ENCODE results near the gene TBC1D22A.

The TBC1D22A gene

DNA sequence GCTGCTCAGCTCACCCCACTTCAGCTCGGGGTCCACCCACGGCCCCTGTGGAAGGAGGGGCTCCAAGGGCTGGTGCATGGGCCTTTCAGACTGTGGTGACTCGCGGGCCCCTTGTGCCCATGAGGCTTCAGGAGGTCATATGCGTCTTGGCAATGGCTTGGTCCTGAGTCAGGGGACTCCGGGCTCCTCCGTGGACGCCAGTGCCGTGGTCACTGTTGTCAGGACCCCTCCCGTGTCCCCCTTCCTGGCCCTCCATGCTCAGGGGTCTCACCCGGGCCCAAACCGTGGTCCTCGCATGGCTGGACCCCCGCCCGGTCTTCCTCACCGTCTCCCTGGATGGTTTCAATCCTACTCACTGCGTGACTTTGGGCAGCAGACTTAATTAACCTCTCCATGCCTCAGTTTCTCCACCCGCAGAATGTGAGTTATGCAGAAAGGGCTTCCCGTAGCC lies 436.4 kb downstream of the TBC1D22A start:
- Histone ChIP-seq H3K27ac (ENCODE audit: low read depth, low read length) (no peak overlapping the region), H3K27me3 (ENCODE audit: control insufficient read depth in 1 of 2, insufficient read depth in 2 of 2, low read length in 2 of 2) (no peaks in the 10 kb centered on the region), H3K9ac (ENCODE audit: low read depth in 1 of 2, low read length in 2 of 2) (no peak overlapping the region), H3K9me3 (ENCODE audit: control insufficient read depth in 1 of 2, low read length in 2 of 2) (no peaks in the 10 kb centered on the region), H3K4me1 (ENCODE audit: control insufficient read depth in 1 of 2, insufficient read depth in 2 of 2, low read length in 2 of 2) (peaks cover 0 to 9% of the 10 kb centered on the region in 2 donors), H3K36me3 (ENCODE audit: control insufficient read depth in 1 of 2, insufficient read depth in 2 of 2, low read length in 2 of 2) (no peaks in the 10 kb centered on the region), H3K4me3 (ENCODE audit: low read depth in 1 of 2, low read length in 2 of 2) (no peak overlapping the region)

DNA sequence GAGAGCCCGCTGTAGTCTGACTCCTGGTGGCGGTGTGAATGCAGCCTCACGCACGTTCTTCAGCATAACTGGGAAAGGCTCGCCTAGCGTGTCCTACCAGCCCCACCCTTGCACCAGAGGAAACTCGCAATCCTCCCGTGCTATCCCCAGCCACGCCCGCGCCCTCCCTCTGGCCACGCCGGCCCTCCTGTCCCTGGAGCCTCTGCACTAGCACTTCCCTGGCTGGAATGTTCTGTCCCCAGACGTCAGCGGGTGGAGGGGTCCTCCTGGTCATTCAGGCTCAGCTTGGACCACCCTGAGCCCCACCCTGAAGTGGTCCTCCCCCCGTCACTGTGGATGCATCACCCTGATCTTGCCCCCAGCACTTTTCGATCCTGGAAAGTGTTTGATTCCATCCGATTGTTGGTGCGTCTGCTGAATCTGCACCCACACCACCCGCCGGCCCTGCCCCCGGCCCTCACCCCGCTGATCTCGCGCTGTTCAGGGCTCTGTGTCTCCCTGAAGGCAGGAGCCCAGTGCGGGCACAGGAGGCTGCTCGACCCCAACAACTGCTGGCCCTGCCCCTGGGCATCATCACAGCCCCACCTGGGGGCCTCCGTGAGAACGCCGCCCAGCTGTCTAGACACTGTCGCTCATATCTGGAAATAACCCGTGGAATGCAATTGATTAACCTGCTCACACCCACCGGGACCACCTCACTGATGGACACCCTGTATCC lies 437.0 kb downstream of the TBC1D22A start:
- Histone ChIP-seq H3K27me3 (ENCODE audit: control insufficient read depth in 1 of 2, insufficient read depth in 2 of 2, low read length in 2 of 2) (no peaks in the 10 kb centered on the region), H3K9ac (ENCODE audit: low read depth in 1 of 2, low read length in 2 of 2) (no peak overlapping the region), H3K27ac (ENCODE audit: low read depth, low read length) (no peak overlapping the region), H3K9me3 (ENCODE audit: control insufficient read depth in 1 of 2, low read length in 2 of 2) (no peaks in the 10 kb centered on the region), H3K4me3 (ENCODE audit: low read depth in 1 of 2, low read length in 2 of 2) (no peak overlapping the region), H3K36me3 (ENCODE audit: control insufficient read depth in 1 of 2, insufficient read depth in 2 of 2, low read length in 2 of 2) (no peaks in the 10 kb centered on the region), H3K4me1 (ENCODE audit: control insufficient read depth in 1 of 2, insufficient read depth in 2 of 2, low read length in 2 of 2) (peaks cover 0 to 7% of the 10 kb centered on the region in 2 donors)

- Histone ChIP-seq H3K9me3 (ENCODE audit: control insufficient read depth in 1 of 2, low read length in 2 of 2) (no peaks in the 10 kb centered on the region), H3K9ac (ENCODE audit: low read depth in 1 of 2, low read length in 2 of 2) (no peak overlapping the region), H3K4me1 (ENCODE audit: control insufficient read depth in 1 of 2, insufficient read depth in 2 of 2, low read length in 2 of 2) (peaks cover 0 to 7% of the 10 kb centered on the region in 2 donors), H3K4me3 (ENCODE audit: low read depth in 1 of 2, low read length in 2 of 2) (no peak overlapping the region), H3K36me3 (ENCODE audit: control insufficient read depth in 1 of 2, insufficient read depth in 2 of 2, low read length in 2 of 2) (no peaks in the 10 kb centered on the region), H3K27me3 (ENCODE audit: control insufficient read depth in 1 of 2, insufficient read depth in 2 of 2, low read length in 2 of 2) (no peaks in the 10 kb centered on the region), H3K27ac (ENCODE audit: low read depth, low read length) (no peak overlapping the region)
Measured at GRCh38 chr22:47199979-47200272, 437.5 kb downstream of the TBC1D22A start.

DNA sequence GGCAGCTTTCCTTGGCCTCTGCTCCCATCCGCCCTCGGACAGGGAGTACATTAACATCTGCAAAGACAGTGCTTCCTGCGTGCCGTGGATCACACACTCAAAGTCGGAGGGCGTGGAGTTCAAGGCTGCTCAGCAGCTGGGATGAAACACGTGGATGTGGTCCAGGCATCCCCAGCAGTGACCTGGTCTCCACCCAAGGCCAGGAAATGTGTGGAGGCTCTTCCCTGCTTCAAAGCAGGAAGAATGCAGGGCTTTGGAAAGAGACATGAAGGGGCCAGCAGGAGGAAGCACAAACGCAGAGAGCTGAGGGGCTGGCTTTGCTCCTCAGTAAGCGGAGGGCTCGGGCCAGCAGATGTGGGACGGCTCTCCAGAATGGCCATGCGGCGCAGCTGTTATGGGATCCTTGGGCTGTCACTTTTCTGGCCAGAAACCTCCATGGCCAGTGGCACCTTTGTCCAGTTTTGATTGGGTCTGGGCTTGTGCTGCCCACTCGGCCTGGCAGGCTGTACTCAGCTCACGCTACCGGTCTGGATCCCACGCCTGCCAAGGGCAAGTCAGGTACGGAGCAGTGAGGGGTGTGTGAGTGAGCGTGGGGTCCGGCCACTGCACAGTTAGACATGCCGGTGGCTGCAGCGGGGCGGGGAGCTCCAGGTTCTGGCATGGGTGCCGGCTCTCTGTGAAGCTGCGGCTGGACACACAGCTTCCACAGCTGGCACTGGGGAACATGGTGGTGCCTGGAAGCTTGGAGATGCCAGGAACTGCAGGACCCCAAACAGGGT lies 438.0 kb downstream of the TBC1D22A start:
- Histone ChIP-seq H3K4me3 (ENCODE audit: low read depth in 1 of 2, low read length in 2 of 2) (no peak overlapping the region), H3K9me3 (ENCODE audit: control insufficient read depth in 1 of 2, low read length in 2 of 2) (no peaks in the 10 kb centered on the region), H3K4me1 (ENCODE audit: control insufficient read depth in 1 of 2, insufficient read depth in 2 of 2, low read length in 2 of 2) (peaks cover 0 to 7% of the 10 kb centered on the region in 2 donors), H3K9ac (ENCODE audit: low read depth in 1 of 2, low read length in 2 of 2) (no peak overlapping the region), H3K36me3 (ENCODE audit: control insufficient read depth in 1 of 2, insufficient read depth in 2 of 2, low read length in 2 of 2) (no peaks in the 10 kb centered on the region), H3K27me3 (ENCODE audit: control insufficient read depth in 1 of 2, insufficient read depth in 2 of 2, low read length in 2 of 2) (no peaks in the 10 kb centered on the region), H3K27ac (ENCODE audit: low read depth, low read length) (no peak overlapping the region)

DNA sequence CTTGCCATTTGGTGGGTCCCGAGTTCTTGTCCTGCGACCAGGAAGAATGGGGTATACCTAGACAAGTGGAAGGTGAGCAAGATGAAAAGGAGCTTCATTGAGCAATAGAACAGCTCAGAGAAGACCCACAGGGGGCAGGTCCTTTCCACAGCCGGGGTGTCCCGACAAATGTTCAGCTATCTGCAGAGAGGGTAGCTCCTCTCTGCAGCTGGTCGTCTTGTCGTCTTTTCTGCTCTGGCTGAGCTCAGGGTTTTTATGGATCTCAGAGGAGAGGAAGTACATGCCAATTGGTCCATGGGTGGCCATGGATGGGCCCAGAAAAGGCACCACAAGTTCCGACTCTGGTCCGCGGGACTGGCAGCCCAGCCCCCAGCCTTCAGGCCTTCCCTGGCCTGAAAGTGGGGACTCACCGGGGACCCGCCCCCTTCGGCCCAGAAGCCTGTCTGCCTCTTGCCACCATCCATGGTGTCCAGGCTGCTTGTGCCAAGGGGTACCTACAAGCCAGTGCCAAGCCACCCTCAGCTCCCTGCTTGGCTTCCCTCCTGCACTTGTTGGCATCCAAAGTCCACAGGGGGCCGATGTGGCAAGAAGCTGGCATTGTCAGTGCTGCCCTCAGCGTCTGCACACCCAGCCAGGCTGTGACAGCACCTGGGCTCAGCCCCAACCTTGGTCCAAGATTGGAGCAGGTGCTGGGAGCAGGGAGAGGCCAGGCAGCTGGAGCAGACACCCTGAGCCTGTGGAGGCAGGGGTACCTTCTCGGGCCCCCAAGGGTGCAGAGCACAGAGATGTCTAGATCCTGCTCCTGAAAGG lies 438.9 kb downstream of the TBC1D22A start:
- Histone ChIP-seq H3K27me3 (ENCODE audit: control insufficient read depth in 1 of 2, insufficient read depth in 2 of 2, low read length in 2 of 2) (no peaks in the 10 kb centered on the region), H3K4me1 (ENCODE audit: control insufficient read depth in 1 of 2, insufficient read depth in 2 of 2, low read length in 2 of 2) (peaks cover 0 to 7% of the 10 kb centered on the region in 2 donors), H3K27ac (ENCODE audit: low read depth, low read length) (no peak overlapping the region)

DNA sequence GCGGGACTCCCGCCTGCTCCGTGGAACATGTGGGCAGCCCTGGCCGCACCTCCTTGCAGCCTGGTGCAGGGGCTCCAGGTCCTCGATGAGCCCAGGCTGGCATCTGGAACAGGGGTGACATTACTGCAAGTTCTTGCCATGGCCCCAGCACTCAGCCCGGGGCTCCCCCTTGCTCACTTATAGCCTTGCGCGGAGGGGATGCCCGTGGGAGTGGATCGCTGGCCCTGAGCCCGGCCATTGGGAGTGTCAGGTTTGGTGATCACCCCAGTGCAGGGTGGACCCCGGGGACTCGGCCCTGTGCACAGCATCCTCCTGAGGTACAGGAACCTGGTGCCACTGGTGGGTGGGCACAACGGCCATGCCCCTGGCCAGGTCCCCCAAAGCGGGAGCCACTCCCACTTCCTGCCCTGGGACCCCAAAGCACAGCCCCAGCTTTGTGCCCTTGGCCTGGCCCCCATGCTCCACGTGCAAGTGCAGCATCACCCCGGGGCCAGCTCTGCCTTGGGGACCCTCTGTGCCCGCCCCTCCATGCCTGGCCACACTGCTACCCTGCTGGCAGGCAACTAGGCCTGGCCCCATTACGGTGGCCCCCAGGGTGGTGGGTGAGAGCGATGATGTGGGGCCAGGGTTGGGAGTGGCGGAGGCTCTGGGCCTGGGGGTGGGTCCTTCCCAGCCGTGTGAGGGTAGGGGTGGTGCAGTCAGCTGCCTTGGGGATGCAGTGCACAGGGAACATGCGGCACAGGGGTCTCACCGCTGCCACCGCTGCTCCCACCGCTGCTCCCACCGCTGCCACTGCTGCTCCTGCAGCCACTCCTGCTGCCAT lies 439.8 kb downstream of the TBC1D22A start:
- H3K9me3 ChIP-seq (ENCODE audit: control insufficient read depth in 1 of 2, low read length in 2 of 2): no peaks in the 10 kb centered on the region
- no peaks in the 10 kb centered on the region for H3K27me3 ChIP-seq (ENCODE audit: control insufficient read depth in 1 of 2, insufficient read depth in 2 of 2, low read length in 2 of 2)

More for the DNA sequence above, 438.9 kb downstream of the TBC1D22A start:
- Histone ChIP-seq H3K9me3 (ENCODE audit: control insufficient read depth in 1 of 2, low read length in 2 of 2) (no peaks in the 10 kb centered on the region), H3K9ac (ENCODE audit: low read depth in 1 of 2, low read length in 2 of 2) (no peak overlapping the region), H3K4me3 (ENCODE audit: low read depth in 1 of 2, low read length in 2 of 2) (no peak overlapping the region), H3K36me3 (ENCODE audit: control insufficient read depth in 1 of 2, insufficient read depth in 2 of 2, low read length in 2 of 2) (no peaks in the 10 kb centered on the region)

GRCh38 chr22:47202819-47203553 lies 440.5 kb downstream of the TBC1D22A start:
- no peak overlapping the region for H3K9ac ChIP-seq (ENCODE audit: low read depth in 1 of 2, low read length in 2 of 2)
- no peak overlapping the region for H3K4me3 ChIP-seq (ENCODE audit: low read depth in 1 of 2, low read length in 2 of 2)
- peaks cover 0 to 7% of the 10 kb centered on the region in 2 donors for H3K4me1 ChIP-seq (ENCODE audit: control insufficient read depth in 1 of 2, insufficient read depth in 2 of 2, low read length in 2 of 2)
- H3K27ac ChIP-seq (ENCODE audit: low read depth, low read length): no peak overlapping the region
- H3K9me3 ChIP-seq (ENCODE audit: control insufficient read depth in 1 of 2, low read length in 2 of 2): no peaks in the 10 kb centered on the region
- no peaks in the 10 kb centered on the region for H3K36me3 ChIP-seq (ENCODE audit: control insufficient read depth in 1 of 2, insufficient read depth in 2 of 2, low read length in 2 of 2)
- H3K27me3 ChIP-seq (ENCODE audit: control insufficient read depth in 1 of 2, insufficient read depth in 2 of 2, low read length in 2 of 2): no peaks in the 10 kb centered on the region

More for the DNA sequence above, 439.8 kb downstream of the TBC1D22A start:
- H3K4me1 ChIP-seq (ENCODE audit: control insufficient read depth in 1 of 2, insufficient read depth in 2 of 2, low read length in 2 of 2): peaks cover 0 to 7% of the 10 kb centered on the region in 2 donors
- no peak overlapping the region for H3K9ac ChIP-seq (ENCODE audit: low read depth in 1 of 2, low read length in 2 of 2)
- no peak overlapping the region for H3K4me3 ChIP-seq (ENCODE audit: low read depth in 1 of 2, low read length in 2 of 2)
- H3K36me3 ChIP-seq (ENCODE audit: control insufficient read depth in 1 of 2, insufficient read depth in 2 of 2, low read length in 2 of 2): no peaks in the 10 kb centered on the region
- no peak overlapping the region for H3K27ac ChIP-seq (ENCODE audit: low read depth, low read length)

- Histone ChIP-seq H3K4me3 (ENCODE audit: low read depth in 1 of 2, low read length in 2 of 2) (no peak overlapping the region), H3K27ac (ENCODE audit: low read depth, low read length) (no peak overlapping the region), H3K27me3 (ENCODE audit: control insufficient read depth in 1 of 2, insufficient read depth in 2 of 2, low read length in 2 of 2) (peaks cover 0 to 4% of the 10 kb centered on the region in 2 donors), H3K9ac (ENCODE audit: low read depth in 1 of 2, low read length in 2 of 2) (no peak overlapping the region), H3K9me3 (ENCODE audit: control insufficient read depth in 1 of 2, low read length in 2 of 2) (no peaks in the 10 kb centered on the region), H3K36me3 (ENCODE audit: control insufficient read depth in 1 of 2, insufficient read depth in 2 of 2, low read length in 2 of 2) (no peaks in the 10 kb centered on the region), H3K4me1 (ENCODE audit: control insufficient read depth in 1 of 2, insufficient read depth in 2 of 2, low read length in 2 of 2) (peaks cover 0 to 7% of the 10 kb centered on the region in 2 donors)
Measured at GRCh38 chr22:47203554-47203991, 441.1 kb downstream of the TBC1D22A start.

Measured in duodenal mucosa (tissue), 2 donors.